HUES6 (cell line): ENCODE measurements around the gene VAV2.

ENCODE experiments used
- H3K27ac ChIP-seq: 2 replicates; pipeline ENCODE4 v1.7.0; 2013; ENCODE audit warnings: low read depth, mild to moderate bottlenecking, low read length, inconsistent platforms
- H3K27me3 ChIP-seq: 2 replicates; pipeline ENCODE4 v1.6.1; 2013; ENCODE audit warnings: low read length; ENCODE audit not compliant: control insufficient read depth, insufficient read depth
- H3K36me3 ChIP-seq: 2 replicates; pipeline ENCODE4 v1.6.1; 2013; ENCODE audit warnings: low read length; ENCODE audit not compliant: control insufficient read depth, insufficient read depth
- H3K4me1 ChIP-seq: 2 replicates; pipeline ENCODE4 v1.6.1; 2013; ENCODE audit warnings: low read length; ENCODE audit not compliant: control insufficient read depth, insufficient read depth
- H3K4me3 ChIP-seq: 2 replicates; pipeline ENCODE4 v1.5.1; 2013; ENCODE audit warnings: low read depth, low read length
- H3K9ac ChIP-seq: one replicate; pipeline ENCODE4 v1.6.1; 2013; ENCODE audit warnings: mild to moderate bottlenecking, low read length
- H3K9me3 ChIP-seq: 2 replicates; pipeline ENCODE4 v1.6.1; 2013; ENCODE audit warnings: low read depth, low read length; ENCODE audit not compliant: control insufficient read depth, insufficient read depth

VAV2 gene

DNA sequence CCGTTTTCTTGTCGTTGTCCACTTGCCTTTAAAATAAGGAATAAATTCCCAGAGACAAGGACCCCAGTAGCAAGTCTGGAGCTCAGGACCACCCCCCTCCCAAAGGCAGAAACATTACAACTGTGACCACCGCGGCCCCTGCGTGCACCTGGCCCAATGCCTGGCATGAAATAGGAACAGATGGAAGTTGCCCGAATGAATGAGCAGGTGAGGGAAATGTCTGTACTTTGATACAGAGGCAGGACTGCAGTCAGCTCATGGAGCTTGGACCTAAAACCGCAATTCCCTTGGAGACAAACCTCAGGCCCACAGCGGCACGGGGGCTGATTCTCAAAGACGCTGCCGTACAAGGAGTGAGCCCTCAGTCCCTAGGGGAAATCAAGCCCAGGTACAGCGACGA, 198.7 kb downstream of the VAV2 start:
- H3K4me3 ChIP-seq, result no peak overlapping the region
- peaks cover 54% of the 10 kb centered on the region for H3K36me3 ChIP-seq
- H3K4me1 ChIP-seq, result no peaks in the 10 kb centered on the region; the same call in 1 of the 2 replicates

DNA sequence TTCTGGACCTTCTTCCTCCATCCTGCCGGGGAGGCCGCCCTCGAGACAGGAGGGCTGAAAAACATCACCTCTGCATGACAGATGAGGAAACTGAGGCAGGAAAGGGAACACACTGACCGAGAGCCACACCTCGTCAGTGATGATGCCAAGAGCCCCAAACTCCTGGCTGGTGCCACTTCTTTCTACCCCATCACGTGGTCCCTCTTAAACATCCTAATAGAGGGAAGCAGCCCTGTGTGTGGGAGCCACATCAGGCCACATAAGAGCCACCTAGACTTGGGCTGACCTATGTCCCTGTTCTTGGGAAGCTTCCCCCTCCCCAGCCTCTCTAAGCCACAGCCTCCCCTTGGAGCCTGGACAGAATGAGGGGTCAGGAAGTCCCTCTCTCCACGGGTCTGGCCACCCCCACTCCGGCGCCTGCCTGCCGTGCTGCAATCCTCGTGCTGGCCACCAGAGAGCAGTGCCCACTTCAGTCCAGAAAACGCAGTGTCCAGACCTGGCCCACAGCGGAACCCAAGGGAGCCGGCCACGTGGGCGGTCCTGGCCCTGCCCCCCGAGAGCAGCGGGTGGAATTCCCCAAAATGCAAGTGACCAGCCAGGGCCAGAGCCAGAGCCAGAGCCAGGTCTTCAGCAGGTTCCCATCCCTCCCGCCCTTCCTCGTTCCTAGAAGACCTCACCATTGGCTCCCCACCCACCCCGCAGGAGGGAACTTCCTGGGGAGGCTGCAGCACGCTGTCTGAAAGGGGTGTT, 199.2 kb downstream of the VAV2 start:
- no peaks in the 10 kb centered on the region for H3K27me3 ChIP-seq
- no peaks in the 10 kb centered on the region for H3K9me3 ChIP-seq
- peaks cover 5% of the 10 kb centered on the region for H3K4me1 ChIP-seq
- no peak overlapping the region for H3K27ac ChIP-seq
- peaks cover 59% of the 10 kb centered on the region for H3K36me3 ChIP-seq
- no peak overlapping the region for H3K9ac ChIP-seq
- no peak overlapping the region for H3K4me3 ChIP-seq

More for the DNA sequence above, 198.7 kb downstream of the VAV2 start:
- Histone ChIP-seq H3K27me3 (no peaks in the 10 kb centered on the region), H3K9ac (no peak overlapping the region), H3K27ac (no peak overlapping the region), H3K9me3 (no peaks in the 10 kb centered on the region)

DNA sequence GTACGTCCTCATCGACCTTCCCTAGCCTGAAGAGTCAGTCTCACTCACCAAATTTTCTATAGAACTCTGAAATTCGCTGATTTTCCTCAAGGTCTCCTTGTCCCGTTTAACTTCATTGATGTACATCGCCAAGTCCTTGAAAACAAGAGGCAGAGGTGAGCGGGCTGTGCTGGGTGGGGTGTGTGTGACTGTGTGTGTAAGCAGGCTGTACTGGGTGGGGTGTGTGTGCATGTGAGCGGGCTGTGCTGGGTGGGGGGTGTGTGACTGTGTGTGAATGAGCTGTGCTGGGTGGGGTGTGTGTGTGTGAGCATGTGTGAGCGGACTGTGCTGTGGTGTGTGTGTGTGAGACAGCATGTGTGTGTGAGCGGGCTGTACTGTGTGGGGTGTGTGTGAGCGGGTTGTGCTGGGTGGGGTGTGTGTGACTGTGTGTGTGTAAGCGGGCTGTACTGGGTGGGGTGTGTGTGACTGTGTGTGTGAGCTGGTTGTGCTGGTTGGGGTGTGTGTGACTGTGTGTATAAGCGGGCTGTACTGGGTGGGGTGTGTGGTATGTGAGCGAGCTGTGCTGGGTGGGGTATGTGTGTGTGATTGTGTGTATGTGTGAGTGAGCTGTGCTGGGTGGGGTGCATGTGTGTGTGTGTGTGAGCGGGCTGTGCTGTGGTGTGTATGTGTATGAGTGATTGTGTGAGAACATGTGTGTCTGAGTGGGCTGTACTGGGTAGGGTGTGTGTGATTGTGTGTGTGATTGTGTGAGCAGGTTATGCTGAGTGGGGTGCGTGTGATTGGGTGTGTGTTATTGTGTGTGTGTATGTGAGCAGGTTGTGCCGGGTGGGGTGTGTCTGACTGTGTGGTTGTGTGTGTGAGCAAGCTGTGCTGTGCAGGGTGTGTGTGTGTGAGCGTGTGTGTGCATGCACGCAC, 200.1 kb downstream of the VAV2 start:
- H3K9me3 ChIP-seq, result no peaks in the 10 kb centered on the region
- H3K4me1 ChIP-seq, result peaks cover 8% of the 10 kb centered on the region
- no peak overlapping the region for H3K4me3 ChIP-seq
- H3K27me3 ChIP-seq, result no peaks in the 10 kb centered on the region
- H3K27ac ChIP-seq, result no peak overlapping the region
- peaks cover 59% of the 10 kb centered on the region for H3K36me3 ChIP-seq
- no peak overlapping the region for H3K9ac ChIP-seq

DNA sequence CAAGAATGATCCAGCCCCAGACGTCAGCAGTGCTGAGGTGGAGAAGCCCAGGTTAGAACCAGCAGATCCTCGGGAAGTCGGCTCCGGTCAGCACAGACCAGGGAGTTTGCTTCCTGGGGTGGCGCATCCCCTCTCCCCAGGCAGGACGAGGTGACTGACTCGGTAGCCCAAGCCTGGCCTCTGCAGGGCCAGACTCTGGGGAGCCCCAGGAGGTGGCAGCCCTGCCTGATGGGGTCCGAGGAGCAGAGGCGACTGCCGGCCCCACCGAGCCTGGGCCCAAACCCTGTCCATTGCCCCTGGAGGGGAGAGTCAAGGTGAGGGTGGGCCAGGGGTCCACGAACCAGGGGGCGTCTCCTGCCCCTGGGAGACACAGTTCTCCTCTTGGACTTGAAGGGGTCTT, 201.1 kb downstream of the VAV2 start:
- H3K4me3 ChIP-seq, result no peak overlapping the region
- H3K9ac ChIP-seq, result no peak overlapping the region
- H3K27me3 ChIP-seq, result no peaks in the 10 kb centered on the region
- peaks cover 8% of the 10 kb centered on the region for H3K4me1 ChIP-seq
- H3K27ac ChIP-seq, result no peak overlapping the region
- H3K9me3 ChIP-seq, result no peaks in the 10 kb centered on the region
- H3K36me3 ChIP-seq, result peaks cover 67% of the 10 kb centered on the region

DNA sequence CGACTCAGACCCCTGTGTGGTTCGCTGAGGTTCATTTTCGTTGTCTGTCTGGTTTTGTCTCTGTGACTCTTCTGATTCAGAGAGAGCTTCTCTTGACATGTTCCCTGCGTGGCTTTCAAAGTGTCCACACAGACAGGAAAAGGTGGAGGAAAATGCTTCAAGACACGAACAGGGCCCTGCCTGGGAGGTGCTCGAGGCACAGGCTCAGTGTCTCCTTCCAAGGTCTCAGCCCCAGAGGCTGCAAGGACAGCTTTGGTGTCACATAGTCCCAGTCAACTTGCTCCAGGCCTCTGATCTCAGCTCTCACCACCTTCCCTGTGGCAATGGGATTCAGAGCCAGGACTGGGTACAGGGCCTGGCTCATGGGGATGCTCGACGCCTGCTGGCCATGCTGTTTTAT, 202.3 kb downstream of the VAV2 start:
- Histone ChIP-seq H3K36me3 (peaks cover 75% of the 10 kb centered on the region), H3K9ac (no peak overlapping the region), H3K27ac (no peak overlapping the region), H3K4me3 (no peak overlapping the region), H3K9me3 (no peaks in the 10 kb centered on the region), H3K4me1 (peaks cover 8% of the 10 kb centered on the region), H3K27me3 (no peaks in the 10 kb centered on the region)

DNA sequence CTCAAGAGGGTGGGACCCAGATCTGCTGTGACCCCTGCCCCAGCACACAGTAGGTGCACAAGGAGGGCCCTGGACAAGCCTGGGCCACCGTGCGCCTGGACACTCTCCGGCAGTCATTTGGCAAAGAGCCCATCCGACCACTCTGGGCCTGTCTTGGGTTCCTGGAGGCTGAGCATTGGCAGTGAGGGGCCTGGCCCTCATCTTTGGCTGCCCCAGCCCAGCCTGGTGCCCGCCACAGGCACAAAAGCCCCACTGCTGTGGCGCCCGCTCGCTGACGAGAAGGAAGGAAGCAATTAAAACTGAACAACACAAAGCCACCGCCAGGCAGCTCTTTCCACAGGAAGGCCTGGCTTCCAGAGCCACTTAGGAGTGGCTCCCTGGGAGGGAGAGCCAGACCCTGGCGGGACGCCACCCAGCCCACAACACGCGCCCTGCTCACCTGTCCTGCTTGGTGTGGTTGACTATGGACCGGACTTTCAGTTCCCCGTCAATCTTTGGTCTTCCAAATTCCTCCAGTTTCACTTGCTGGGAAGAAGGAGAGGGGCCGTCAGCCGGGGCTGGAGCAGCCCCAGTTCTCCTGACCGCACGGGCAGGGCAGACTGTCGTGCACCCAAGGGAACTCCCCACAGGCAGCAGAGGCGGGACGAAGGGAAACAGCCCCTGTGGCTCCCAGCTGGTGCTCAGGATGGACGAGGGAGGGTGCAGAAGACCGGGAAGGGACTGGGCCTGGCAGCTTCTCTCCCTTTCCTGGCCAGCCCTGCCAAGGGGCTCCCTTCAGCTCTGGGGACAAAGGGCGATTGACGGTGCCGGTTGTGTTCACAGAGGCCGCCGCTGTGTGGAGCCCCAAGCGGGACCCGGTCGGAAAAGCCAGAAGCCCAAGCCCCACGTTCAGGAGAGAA, 203.1 kb downstream of the VAV2 start:
- Histone ChIP-seq H3K27ac (0 out of 2 replicates have a peak overlapping the region, but pooled peaks have one; percentile 29), H3K9me3 (no peaks in the 10 kb centered on the region), H3K9ac (no peak overlapping the region), H3K27me3 (no peaks in the 10 kb centered on the region), H3K4me3 (no peak overlapping the region), H3K4me1 (peaks cover 8% of the 10 kb centered on the region), H3K36me3 (peaks cover 75% of the 10 kb centered on the region)

DNA sequence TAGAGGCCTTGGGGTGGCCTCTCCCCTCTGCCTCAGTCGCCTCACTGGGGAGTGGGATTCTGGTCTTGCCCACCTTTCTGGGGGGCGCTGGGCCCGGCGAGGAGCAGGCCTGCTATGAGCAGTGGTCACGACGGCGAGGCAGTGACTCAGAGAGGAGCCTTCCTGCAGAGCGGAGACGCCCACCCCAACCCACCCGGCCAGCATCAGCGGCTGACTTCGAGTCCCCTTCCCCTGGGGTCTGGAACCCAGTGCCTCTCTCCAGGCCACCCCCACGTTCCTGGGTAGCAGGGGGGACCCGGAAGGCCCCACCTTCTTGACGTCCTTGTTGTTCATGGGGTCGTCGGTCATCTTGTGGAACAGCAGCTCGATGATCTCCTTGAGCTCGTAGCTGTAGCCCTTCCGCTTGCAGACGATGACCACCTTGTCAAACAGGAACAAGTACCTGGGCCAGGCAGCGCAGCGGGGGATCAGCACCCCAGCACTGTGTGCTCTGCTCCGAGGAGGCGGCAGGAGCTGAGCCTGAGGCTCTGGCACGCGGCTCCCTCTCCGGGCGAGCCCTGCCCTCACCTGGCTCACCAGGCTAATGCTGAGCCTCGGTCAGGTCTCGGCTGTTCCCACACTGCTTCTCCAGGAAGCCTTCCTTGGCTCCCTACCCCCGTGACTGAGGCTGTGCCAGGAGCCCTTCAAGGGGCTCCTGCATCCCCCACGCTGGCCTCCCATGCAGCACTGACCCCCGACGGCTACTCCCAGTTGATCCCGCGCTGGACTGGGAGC, 203.9 kb downstream of the VAV2 start:
- Histone ChIP-seq H3K4me1 (peaks cover 8% of the 10 kb centered on the region), H3K9ac (no peak overlapping the region), H3K4me3 (no peak overlapping the region), H3K9me3 (no peaks in the 10 kb centered on the region), H3K36me3 (peaks cover 75% of the 10 kb centered on the region), H3K27me3 (no peaks in the 10 kb centered on the region), H3K27ac (0 out of 2 replicates have a peak overlapping the region, but pooled peaks have one; percentile 29)

DNA sequence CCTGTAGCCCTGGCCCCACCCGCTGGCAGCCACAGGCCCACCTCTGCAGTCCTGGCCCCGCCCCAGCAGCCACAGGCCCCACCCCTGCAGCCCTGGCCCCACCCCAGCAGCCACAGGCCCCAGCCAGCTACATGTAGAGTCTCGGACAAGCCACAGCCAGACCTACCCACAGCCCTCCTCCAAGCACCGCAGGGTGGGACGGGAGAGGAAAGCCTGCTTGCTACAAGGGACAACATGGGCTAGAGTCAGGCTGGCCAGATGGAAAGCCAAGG, 204.4 kb downstream of the VAV2 start:
- peaks cover 80% of the 10 kb centered on the region for H3K36me3 ChIP-seq
- no peak overlapping the region for H3K27ac ChIP-seq
- H3K9me3 ChIP-seq, result no peaks in the 10 kb centered on the region
- H3K27me3 ChIP-seq, result no peaks in the 10 kb centered on the region
- H3K9ac ChIP-seq, result no peak overlapping the region
- no peak overlapping the region for H3K4me3 ChIP-seq
- peaks cover 8% of the 10 kb centered on the region for H3K4me1 ChIP-seq

DNA sequence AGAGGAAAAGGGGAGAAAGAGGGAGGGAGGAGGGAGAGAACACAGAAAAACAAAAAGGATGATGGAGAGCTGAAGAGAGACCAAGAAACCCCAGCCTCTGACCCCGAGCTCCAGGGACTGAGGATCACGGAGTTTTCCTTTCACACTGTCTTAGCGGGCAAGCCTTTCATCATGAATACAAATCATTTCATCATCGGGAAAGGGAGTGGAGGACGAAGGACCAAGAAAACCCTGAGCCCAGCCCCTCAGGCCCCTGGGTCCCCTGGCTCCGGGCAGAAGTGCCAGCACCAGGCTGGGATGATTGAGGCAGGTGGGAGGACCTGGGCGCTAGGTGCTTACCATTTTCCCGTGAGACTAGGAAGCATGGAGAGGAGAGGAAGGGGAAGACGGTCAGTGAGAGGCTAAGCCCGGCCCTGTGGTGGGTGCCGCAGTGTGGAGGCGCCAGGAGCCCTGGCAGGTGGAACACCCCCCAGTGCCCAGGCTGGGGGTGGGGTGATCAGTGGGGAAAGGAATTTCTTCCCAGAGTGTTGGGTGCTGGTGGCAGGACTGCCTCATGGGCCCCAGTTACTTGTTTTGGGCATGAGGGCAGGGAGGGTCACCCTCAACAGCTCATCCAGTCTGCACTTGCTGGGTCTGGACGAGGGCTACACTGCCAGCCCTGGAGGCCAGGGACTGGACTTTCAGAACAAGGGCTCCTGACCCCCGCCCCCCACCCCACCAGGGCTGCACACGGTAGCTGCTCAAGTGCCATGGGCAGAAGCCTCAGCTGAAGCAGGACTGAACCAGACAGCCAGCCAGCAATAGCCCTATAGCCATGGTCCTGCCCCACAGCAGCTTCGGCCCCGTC, 205.0 kb downstream of the VAV2 start:
- H3K4me3 ChIP-seq, result no peak overlapping the region
- H3K27me3 ChIP-seq, result no peaks in the 10 kb centered on the region
- peaks cover 79% of the 10 kb centered on the region for H3K36me3 ChIP-seq
- H3K9me3 ChIP-seq, result no peaks in the 10 kb centered on the region
- H3K27ac ChIP-seq, result no peak overlapping the region
- no peak overlapping the region for H3K9ac ChIP-seq
- peaks cover 8% of the 10 kb centered on the region for H3K4me1 ChIP-seq

DNA sequence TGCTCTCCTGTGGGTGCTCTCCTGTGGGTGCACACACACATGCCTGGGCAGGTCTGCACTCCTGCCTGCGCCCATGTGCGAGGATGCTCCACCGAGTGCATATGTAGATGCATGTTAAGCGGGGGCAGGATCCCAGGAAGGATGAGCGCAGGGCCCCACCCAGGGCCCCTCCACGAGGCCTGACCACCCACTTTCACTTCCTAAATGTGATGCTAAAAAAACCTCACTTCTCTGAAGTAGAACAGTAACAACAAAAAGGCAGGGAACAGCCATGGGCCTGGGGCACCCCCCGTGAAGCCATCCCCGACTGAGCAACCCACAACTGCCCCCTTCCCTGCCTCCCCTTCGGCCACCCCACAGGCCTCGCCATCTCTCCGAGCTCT, 205.8 kb downstream of the VAV2 start:
- Histone ChIP-seq H3K4me3 (no peak overlapping the region), H3K27me3 (no peaks in the 10 kb centered on the region), H3K9ac (no peak overlapping the region), H3K27ac (no peak overlapping the region), H3K9me3 (no peaks in the 10 kb centered on the region), H3K36me3 (peaks cover 75% of the 10 kb centered on the region), H3K4me1 (peaks cover 8% of the 10 kb centered on the region)
